Keratinocyte (primary cell): Measurements from ENCODE around the gene ZNF544.

Source experiments
- CTCF ChIP-seq, 3 experiments: IDR thresholded peaks in 1 of 3; conservative IDR thresholded peaks in 1 of 3; optimal IDR thresholded peaks in 1 of 3; 2 replicates in 2 of 3; 3 replicates in 1 of 3; pipeline versions ENCODE3 to v1.5.1; 2011; ENCODE audit warnings: low read length in 3 of 3, mild to moderate bottlenecking in 3 of 3, moderate library complexity in 2 of 3, control low read depth in 1 of 3, inconsistent platforms in 1 of 3; ENCODE audit not compliant: insufficient read depth in 2 of 3; ENCODE audit errors: extremely low read depth in 1 of 3
- EZH2 ChIP-seq: IDR thresholded peaks from one replicate; pipeline ENCODE4 v1.6.1; 2012; ENCODE audit warnings: inconsistent platforms, mild to moderate bottlenecking, low read length, moderate library complexity

GRCh38 chr19:58217607-58218391, 10.9 kb upstream of the ZNF544 start:
- TF ChIP-seq CTCF (optimal IDR thresholded peaks at IDR 0.05 in 1 of 3, IDR thresholded peaks at IDR 0.05 in 1 of 3, conservative IDR thresholded peaks at IDR 0.05 in 1 of 3; ENCODE audit: extremely low read depth in 1 of 3, insufficient read depth in 2 of 3, low read length in 3 of 3) (no peak), EZH2 (no peak)
